Ishikawa (cell line): ENCODE results near the gene PBX4.

Source experiments
- CEBPB ChIP-seq: IDR thresholded peaks from 2 replicates; pipeline ENCODE4 v1.6.1; 2012
- CREB1 ChIP-seq: IDR thresholded peaks from 2 replicates; pipeline ENCODE4 v1.6.1; 2012; ENCODE audit warnings: low read depth
- EP300 ChIP-seq: IDR thresholded peaks from 2 replicates; pipeline ENCODE4 v1.6.1; 2012; ENCODE audit warnings: borderline replicate concordance
- FOXM1 ChIP-seq: IDR thresholded peaks from 2 replicates; pipeline ENCODE4 v1.6.1; 2012; ENCODE audit warnings: low read depth, borderline replicate concordance
- MAX ChIP-seq: IDR thresholded peaks from 2 replicates; pipeline ENCODE4 v1.6.1; 2012
- NFIC ChIP-seq: IDR thresholded peaks from 2 replicates; pipeline ENCODE4 v1.6.1; 2012
- RAD21 ChIP-seq: IDR thresholded peaks from 2 replicates; pipeline ENCODE4 v1.6.1; 2012; ENCODE audit warnings: low read depth
- TAF1 ChIP-seq: IDR thresholded peaks from 2 replicates; pipeline ENCODE4 v1.6.1; 2012; ENCODE audit warnings: low read depth, mild to moderate bottlenecking
- TCF12 ChIP-seq: IDR thresholded peaks from 2 replicates; pipeline ENCODE4 v1.6.1; 2012; ENCODE audit warnings: low read depth
- YY1 ChIP-seq: IDR thresholded peaks from 2 replicates; pipeline ENCODE4 v1.6.1; 2012; ENCODE audit warnings: low read depth
- ZBTB7A ChIP-seq: IDR thresholded peaks from 2 replicates; pipeline ENCODE4 v1.6.1; 2012; ENCODE audit warnings: low read depth
- TF ChIP-seq, protein P1 (sequence below): IDR thresholded peaks from 2 replicates; pipeline ENCODE4 v1.6.1; 2012; ENCODE audit warnings: low read depth, mild to moderate bottlenecking
- TF ChIP-seq, protein P2 (sequence below): IDR thresholded peaks from 2 replicates; pipeline ENCODE4 v1.6.1; 2012

DNA sequence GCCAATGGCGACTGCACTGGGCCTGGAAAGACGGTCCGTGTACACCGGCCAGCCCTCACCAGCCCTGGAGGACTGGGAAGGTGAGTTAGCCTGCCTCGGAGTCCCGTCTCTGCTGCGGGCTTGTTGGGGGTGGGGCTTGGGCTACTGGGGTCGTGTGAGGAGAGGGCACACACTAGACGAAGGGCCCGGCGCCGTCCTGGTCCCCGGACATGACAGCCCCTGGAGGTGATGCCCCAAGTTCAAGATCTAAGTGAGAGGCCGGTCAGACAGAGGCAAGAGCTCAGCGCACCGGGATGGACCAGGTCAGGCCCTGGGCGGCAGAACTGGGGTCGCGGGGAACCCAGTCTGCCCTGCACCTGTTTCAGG, 78.8 kb downstream of the PBX4 start:
- TF ChIP-seq CEBPB (no peak), MAX (no peak), TAF1 (no peak), CREB1 (no peak), ZBTB7A (no peak), NFIC (no peak), EP300 (no peak), FOXM1 (no peak), RAD21 (no peak), YY1 (no peak), TCF12 (no peak)
- TF ChIP-seq, protein P1, sequence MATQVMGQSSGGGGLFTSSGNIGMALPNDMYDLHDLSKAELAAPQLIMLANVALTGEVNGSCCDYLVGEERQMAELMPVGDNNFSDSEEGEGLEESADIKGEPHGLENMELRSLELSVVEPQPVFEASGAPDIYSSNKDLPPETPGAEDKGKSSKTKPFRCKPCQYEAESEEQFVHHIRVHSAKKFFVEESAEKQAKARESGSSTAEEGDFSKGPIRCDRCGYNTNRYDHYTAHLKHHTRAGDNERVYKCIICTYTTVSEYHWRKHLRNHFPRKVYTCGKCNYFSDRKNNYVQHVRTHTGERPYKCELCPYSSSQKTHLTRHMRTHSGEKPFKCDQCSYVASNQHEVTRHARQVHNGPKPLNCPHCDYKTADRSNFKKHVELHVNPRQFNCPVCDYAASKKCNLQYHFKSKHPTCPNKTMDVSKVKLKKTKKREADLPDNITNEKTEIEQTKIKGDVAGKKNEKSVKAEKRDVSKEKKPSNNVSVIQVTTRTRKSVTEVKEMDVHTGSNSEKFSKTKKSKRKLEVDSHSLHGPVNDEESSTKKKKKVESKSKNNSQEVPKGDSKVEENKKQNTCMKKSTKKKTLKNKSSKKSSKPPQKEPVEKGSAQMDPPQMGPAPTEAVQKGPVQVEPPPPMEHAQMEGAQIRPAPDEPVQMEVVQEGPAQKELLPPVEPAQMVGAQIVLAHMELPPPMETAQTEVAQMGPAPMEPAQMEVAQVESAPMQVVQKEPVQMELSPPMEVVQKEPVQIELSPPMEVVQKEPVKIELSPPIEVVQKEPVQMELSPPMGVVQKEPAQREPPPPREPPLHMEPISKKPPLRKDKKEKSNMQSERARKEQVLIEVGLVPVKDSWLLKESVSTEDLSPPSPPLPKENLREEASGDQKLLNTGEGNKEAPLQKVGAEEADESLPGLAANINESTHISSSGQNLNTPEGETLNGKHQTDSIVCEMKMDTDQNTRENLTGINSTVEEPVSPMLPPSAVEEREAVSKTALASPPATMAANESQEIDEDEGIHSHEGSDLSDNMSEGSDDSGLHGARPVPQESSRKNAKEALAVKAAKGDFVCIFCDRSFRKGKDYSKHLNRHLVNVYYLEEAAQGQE = no peak
- TF ChIP-seq, protein P2, sequence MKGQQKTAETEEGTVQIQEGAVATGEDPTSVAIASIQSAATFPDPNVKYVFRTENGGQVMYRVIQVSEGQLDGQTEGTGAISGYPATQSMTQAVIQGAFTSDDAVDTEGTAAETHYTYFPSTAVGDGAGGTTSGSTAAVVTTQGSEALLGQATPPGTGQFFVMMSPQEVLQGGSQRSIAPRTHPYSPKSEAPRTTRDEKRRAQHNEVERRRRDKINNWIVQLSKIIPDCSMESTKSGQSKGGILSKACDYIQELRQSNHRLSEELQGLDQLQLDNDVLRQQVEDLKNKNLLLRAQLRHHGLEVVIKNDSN = no peak
